ENCODE data around the gene DHX30.

The DHX30 gene

GRCh38 chr3:47846186-47846879 is 43.4 kb downstream of the DHX30 start:
- Histone ChIP-seq H3K27ac (ENCODE audit: insufficient read depth, low read length, poor library complexity, severe bottlenecking) (no peak overlapping the region), H3K4me3 (ENCODE audit: insufficient read depth, low read depth, low read length, poor library complexity, severe bottlenecking) (no peak overlapping the region), H3K36me3 (ENCODE audit: control insufficient read depth, insufficient read depth, low read length) (peaks cover 84% of the 10 kb centered on the region), H3K9me3 (ENCODE audit: control insufficient read depth, low read length) (no peaks in the 10 kb centered on the region), H3K27me3 (replicated peaks; ENCODE audit: control insufficient read depth, insufficient read depth, low read length, poor library complexity, severe bottlenecking) (no peaks in the 10 kb centered on the region), H3K4me1 (ENCODE audit: control insufficient read depth, insufficient read depth, low read length, poor library complexity, severe bottlenecking) (no peaks in the 10 kb centered on the region)
- DNase-seq = no peak

- no peaks in the 10 kb centered on the region for H3K27me3 ChIP-seq (replicated peaks; ENCODE audit: control insufficient read depth, insufficient read depth, low read length, poor library complexity, severe bottlenecking)
Observed at GRCh38 chr3:47846880-47847248, 43.9 kb downstream of the DHX30 start.

GRCh38 chr3:47847260-47847659 is 44.3 kb downstream of the DHX30 start:
- Histone ChIP-seq H3K36me3 (ENCODE audit: control insufficient read depth, insufficient read depth, low read length) (peaks cover 84% of the 10 kb centered on the region), H3K27ac (ENCODE audit: insufficient read depth, low read length, poor library complexity, severe bottlenecking) (no peak overlapping the region), H3K27me3 (replicated peaks; ENCODE audit: control insufficient read depth, insufficient read depth, low read length, poor library complexity, severe bottlenecking) (no peaks in the 10 kb centered on the region), H3K9me3 (ENCODE audit: control insufficient read depth, low read length) (no peaks in the 10 kb centered on the region), H3K4me3 (ENCODE audit: insufficient read depth, low read depth, low read length, poor library complexity, severe bottlenecking) (no peak overlapping the region), H3K4me1 (ENCODE audit: control insufficient read depth, insufficient read depth, low read length, poor library complexity, severe bottlenecking) (no peaks in the 10 kb centered on the region)
- no peak for DNase-seq

More at GRCh38 chr3:47846880-47847248, 43.9 kb downstream of the DHX30 start:
- H3K27ac ChIP-seq (ENCODE audit: insufficient read depth, low read length, poor library complexity, severe bottlenecking) = no peak overlapping the region
- H3K36me3 ChIP-seq (ENCODE audit: control insufficient read depth, insufficient read depth, low read length) = peaks cover 83% of the 10 kb centered on the region
- H3K9me3 ChIP-seq (ENCODE audit: control insufficient read depth, low read length) = no peaks in the 10 kb centered on the region
- H3K4me3 ChIP-seq (ENCODE audit: insufficient read depth, low read depth, low read length, poor library complexity, severe bottlenecking) = no peak overlapping the region
- DNase-seq = no peak
- H3K4me1 ChIP-seq (ENCODE audit: control insufficient read depth, insufficient read depth, low read length, poor library complexity, severe bottlenecking) = no peaks in the 10 kb centered on the region

GRCh38 chr3:47847801-47848518 is 45.0 kb downstream of the DHX30 start:
- Histone ChIP-seq H3K4me3 (ENCODE audit: insufficient read depth, low read depth, low read length, poor library complexity, severe bottlenecking) (no peak overlapping the region), H3K27ac (ENCODE audit: insufficient read depth, low read length, poor library complexity, severe bottlenecking) (no peak overlapping the region), H3K27me3 (replicated peaks; ENCODE audit: control insufficient read depth, insufficient read depth, low read length, poor library complexity, severe bottlenecking) (no peaks in the 10 kb centered on the region), H3K4me1 (ENCODE audit: control insufficient read depth, insufficient read depth, low read length, poor library complexity, severe bottlenecking) (no peaks in the 10 kb centered on the region), H3K9me3 (ENCODE audit: control insufficient read depth, low read length) (no peaks in the 10 kb centered on the region), H3K36me3 (ENCODE audit: control insufficient read depth, insufficient read depth, low read length) (peaks cover 83% of the 10 kb centered on the region)
- DNase-seq = no peak

GRCh38 chr3:47848599-47849117 is 45.7 kb downstream of the DHX30 start:
- Histone ChIP-seq H3K27me3 (replicated peaks; ENCODE audit: control insufficient read depth, insufficient read depth, low read length, poor library complexity, severe bottlenecking) (no peaks in the 10 kb centered on the region), H3K27ac (ENCODE audit: insufficient read depth, low read length, poor library complexity, severe bottlenecking) (no peak overlapping the region), H3K9me3 (ENCODE audit: control insufficient read depth, low read length) (no peaks in the 10 kb centered on the region), H3K4me3 (ENCODE audit: insufficient read depth, low read depth, low read length, poor library complexity, severe bottlenecking) (no peak overlapping the region), H3K4me1 (ENCODE audit: control insufficient read depth, insufficient read depth, low read length, poor library complexity, severe bottlenecking) (no peaks in the 10 kb centered on the region), H3K36me3 (ENCODE audit: control insufficient read depth, insufficient read depth, low read length) (peaks cover 79% of the 10 kb centered on the region)
- DNase-seq = no peak

- H3K27ac ChIP-seq (ENCODE audit: insufficient read depth, low read length, poor library complexity, severe bottlenecking) = no peak overlapping the region
- no peaks in the 10 kb centered on the region for H3K9me3 ChIP-seq (ENCODE audit: control insufficient read depth, low read length)
- H3K4me1 ChIP-seq (ENCODE audit: control insufficient read depth, insufficient read depth, low read length, poor library complexity, severe bottlenecking) = no peaks in the 10 kb centered on the region
- peaks cover 79% of the 10 kb centered on the region for H3K36me3 ChIP-seq (ENCODE audit: control insufficient read depth, insufficient read depth, low read length)
- H3K27me3 ChIP-seq (replicated peaks; ENCODE audit: control insufficient read depth, insufficient read depth, low read length, poor library complexity, severe bottlenecking) = no peaks in the 10 kb centered on the region
- DNase-seq = no peak
- no peak overlapping the region for H3K4me3 ChIP-seq (ENCODE audit: insufficient read depth, low read depth, low read length, poor library complexity, severe bottlenecking)
Observed at GRCh38 chr3:47849186-47849698, 46.3 kb downstream of the DHX30 start.

- peaks cover 77% of the 10 kb centered on the region for H3K36me3 ChIP-seq (ENCODE audit: control insufficient read depth, insufficient read depth, low read length)
- no peaks in the 10 kb centered on the region for H3K9me3 ChIP-seq (ENCODE audit: control insufficient read depth, low read length)
- DNase-seq = no peak
Observed at GRCh38 chr3:47849699-47850563, 47.0 kb downstream of the DHX30 start.

GRCh38 chr3:47850564-47851410 is 47.8 kb downstream of the DHX30 start:
- H3K4me1 ChIP-seq (ENCODE audit: control insufficient read depth, insufficient read depth, low read length, poor library complexity, severe bottlenecking) = no peaks in the 10 kb centered on the region
- DNase-seq = no peak
- peaks cover 81% of the 10 kb centered on the region for H3K36me3 ChIP-seq (ENCODE audit: control insufficient read depth, insufficient read depth, low read length)
- no peaks in the 10 kb centered on the region for H3K9me3 ChIP-seq (ENCODE audit: control insufficient read depth, low read length)
- no peak overlapping the region for H3K4me3 ChIP-seq (ENCODE audit: insufficient read depth, low read depth, low read length, poor library complexity, severe bottlenecking)
- H3K27ac ChIP-seq (ENCODE audit: insufficient read depth, low read length, poor library complexity, severe bottlenecking) = no peak overlapping the region
- H3K27me3 ChIP-seq (replicated peaks; ENCODE audit: control insufficient read depth, insufficient read depth, low read length, poor library complexity, severe bottlenecking) = no peaks in the 10 kb centered on the region

More at GRCh38 chr3:47849699-47850563, 47.0 kb downstream of the DHX30 start:
- H3K27me3 ChIP-seq (replicated peaks; ENCODE audit: control insufficient read depth, insufficient read depth, low read length, poor library complexity, severe bottlenecking) = no peaks in the 10 kb centered on the region
- H3K4me1 ChIP-seq (ENCODE audit: control insufficient read depth, insufficient read depth, low read length, poor library complexity, severe bottlenecking) = no peaks in the 10 kb centered on the region
- H3K4me3 ChIP-seq (ENCODE audit: insufficient read depth, low read depth, low read length, poor library complexity, severe bottlenecking) = no peak overlapping the region
- no peak overlapping the region for H3K27ac ChIP-seq (ENCODE audit: insufficient read depth, low read length, poor library complexity, severe bottlenecking)
